Fibroblast of lung (primary cell): ENCODE results near the gene APBB1IP.
"Not testable (repeated sequence)": the region's sequence is repeated elsewhere in the genome, so short reads cannot be mapped to it uniquely, and the experiment has no call there.

ENCODE experiments used
- CTCF ChIP-seq, 2 donors: IDR thresholded peaks in 1 of 2; conservative IDR thresholded peaks in 1 of 2; 1 replicate in 1 of 2; 2 replicates in 1 of 2; pipeline ENCODE4 v1.5.1; 2011 to 2012; ENCODE audit warnings: low read length in 2 of 2, control low read depth in 1 of 2, inconsistent platforms in 1 of 2, low read depth in 1 of 2, mild to moderate bottlenecking in 1 of 2
- EZH2 ChIP-seq: IDR thresholded peaks from 2 replicates; pipeline ENCODE4 v1.5.1; 2012; ENCODE audit warnings: low read length, control low read depth, mild to moderate bottlenecking; ENCODE audit errors: missing control alignments

- not testable (repeated sequence) for TF ChIP-seq CTCF (conservative IDR thresholded peaks at IDR 0.05 in 1 of 2, IDR thresholded peaks at IDR 0.05 in 1 of 2; ENCODE audit: low read depth in 1 of 2, low read length in 2 of 2); EZH2
Observed at GRCh38 chr10:26504429-26504828, 66.3 kb downstream of the APBB1IP start.
